Prostate gland (tissue), 2 donors: ENCODE data around the gene PAK4.

Source experiments
- CTCF ChIP-seq, 4 experiments: fragments of 200-600 bp in 2 of 4; fragments of 450-650 bp in 2 of 4; sonication (generic) in 2 of 4; IDR thresholded peaks; 1 replicate in 3 of 4; 2 replicates in 1 of 4; pipeline ENCODE4 v1.5.1; 2016 to 2019; ENCODE audit warnings: antibody characterized with exemption in 4 of 4, mild to moderate bottlenecking in 2 of 4, moderate library complexity in 2 of 4
- POLR2A ChIP-seq: fragments of 450-650 bp; IDR thresholded peaks from one replicate; pipeline ENCODE4 v1.6.1; 2016; ENCODE audit warnings: antibody characterized with exemption, mild to moderate bottlenecking
- POLR2AphosphoS5 ChIP-seq: sonication (generic); formaldehyde crosslinking; IDR thresholded peaks from one replicate; pipeline ENCODE4 v1.6.1; 2017; ENCODE audit warnings: antibody characterized with exemption

DNA sequence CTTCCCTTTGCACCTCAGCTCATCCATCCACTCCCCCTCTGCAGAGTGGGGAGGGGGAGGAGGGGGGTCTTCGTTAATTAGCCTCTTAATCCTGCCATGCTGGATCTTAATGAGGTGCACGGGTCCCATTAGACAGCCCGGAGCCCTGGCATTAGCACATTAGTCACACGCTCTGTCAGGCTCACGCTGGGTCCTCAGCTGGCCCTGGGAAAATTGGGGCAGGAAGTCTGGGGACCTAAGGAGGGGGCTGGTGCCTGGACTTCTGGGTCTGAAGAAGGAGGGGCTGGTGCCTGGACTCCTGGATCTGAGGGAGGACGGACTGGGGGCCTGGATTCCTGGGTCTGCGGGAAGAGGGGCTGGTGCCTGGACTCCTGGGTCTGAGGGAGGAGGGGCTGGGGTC lies 70.7 kb downstream of the PAK4 start:
- TF ChIP-seq CTCF (IDR thresholded peaks at IDR 0.05) (no peak), POLR2AphosphoS5 (no peak), POLR2A (no peak)
